Astrocyte of the spinal cord (primary cell): ENCODE results near the gene BST1.

Experiments
- DNase-seq: peaks from one replicate; pipeline ENCODE4 v3.0.0; 2011; ENCODE audit warnings: low read depth, low spot score
- H3K4me3 ChIP-seq: 2 replicates; pipeline ENCODE4 v1.5.1; 2011; ENCODE audit warnings: low read depth, mild to moderate bottlenecking, low read length, moderate library complexity
- in situ Hi-C: cut with HindIII; loops from 2 replicates; pipeline ENCODE4 v1.10.0; 2017; ENCODE audit warnings: low sequenced_read_pairs
- TF ChIP-seq, protein P1 (sequence below): IDR thresholded peaks from 2 replicates; pipeline ENCODE4 v1.5.1; 2012; ENCODE audit warnings: low read depth, mild to moderate bottlenecking, low read length, inconsistent platforms

The BST1 gene

GRCh38 chr4:15668566-15669435 lies 34.1 kb upstream of the BST1 start:
- TF ChIP-seq, protein P1, sequence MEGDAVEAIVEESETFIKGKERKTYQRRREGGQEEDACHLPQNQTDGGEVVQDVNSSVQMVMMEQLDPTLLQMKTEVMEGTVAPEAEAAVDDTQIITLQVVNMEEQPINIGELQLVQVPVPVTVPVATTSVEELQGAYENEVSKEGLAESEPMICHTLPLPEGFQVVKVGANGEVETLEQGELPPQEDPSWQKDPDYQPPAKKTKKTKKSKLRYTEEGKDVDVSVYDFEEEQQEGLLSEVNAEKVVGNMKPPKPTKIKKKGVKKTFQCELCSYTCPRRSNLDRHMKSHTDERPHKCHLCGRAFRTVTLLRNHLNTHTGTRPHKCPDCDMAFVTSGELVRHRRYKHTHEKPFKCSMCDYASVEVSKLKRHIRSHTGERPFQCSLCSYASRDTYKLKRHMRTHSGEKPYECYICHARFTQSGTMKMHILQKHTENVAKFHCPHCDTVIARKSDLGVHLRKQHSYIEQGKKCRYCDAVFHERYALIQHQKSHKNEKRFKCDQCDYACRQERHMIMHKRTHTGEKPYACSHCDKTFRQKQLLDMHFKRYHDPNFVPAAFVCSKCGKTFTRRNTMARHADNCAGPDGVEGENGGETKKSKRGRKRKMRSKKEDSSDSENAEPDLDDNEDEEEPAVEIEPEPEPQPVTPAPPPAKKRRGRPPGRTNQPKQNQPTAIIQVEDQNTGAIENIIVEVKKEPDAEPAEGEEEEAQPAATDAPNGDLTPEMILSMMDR, result no peak
- in situ Hi-C loops, result no loop called here
- DNase-seq, result no peak
- H3K4me3 ChIP-seq, result no peak overlapping the region

- in situ Hi-C loops, result no loop called here
- TF ChIP-seq, protein P1, result no peak
- no peak overlapping the region for H3K4me3 ChIP-seq
- DNase-seq, result no peak
Observed at GRCh38 chr4:15670576-15670975, 32.3 kb upstream of the BST1 start.

GRCh38 chr4:15672101-15672500 lies 30.8 kb upstream of the BST1 start:
- TF ChIP-seq, protein P1, result no peak
- no peak overlapping the region for H3K4me3 ChIP-seq
- no peak for DNase-seq
- in situ Hi-C loops, result no loop called here

- no peak overlapping the region for H3K4me3 ChIP-seq
- in situ Hi-C loops, result no loop called here
- TF ChIP-seq, protein P1, result no peak
- no peak for DNase-seq
Observed at GRCh38 chr4:15673337-15673736, 29.5 kb upstream of the BST1 start.

DNA sequence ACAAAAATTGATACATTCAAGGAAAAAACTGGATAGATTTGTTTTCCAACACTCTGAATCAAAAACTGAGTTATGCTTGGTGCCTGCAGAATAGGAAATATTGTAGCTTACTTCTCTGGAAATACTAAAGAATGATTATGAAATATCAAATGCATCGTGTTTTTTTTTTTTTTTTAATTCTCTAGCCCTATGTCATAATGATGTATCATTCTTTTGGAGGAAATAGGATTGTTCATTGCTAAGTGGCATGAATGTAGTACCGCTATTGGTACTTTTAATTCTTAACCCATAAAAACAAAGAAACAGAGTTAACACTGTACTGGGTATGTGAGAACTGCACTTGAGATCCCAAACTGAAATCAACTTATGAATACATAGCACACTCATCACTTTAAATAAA lies 28.8 kb upstream of the BST1 start:
- no peak for DNase-seq
- no peak overlapping the region for H3K4me3 ChIP-seq
- TF ChIP-seq, protein P1, result no peak
- in situ Hi-C loops, result no loop called here

DNA sequence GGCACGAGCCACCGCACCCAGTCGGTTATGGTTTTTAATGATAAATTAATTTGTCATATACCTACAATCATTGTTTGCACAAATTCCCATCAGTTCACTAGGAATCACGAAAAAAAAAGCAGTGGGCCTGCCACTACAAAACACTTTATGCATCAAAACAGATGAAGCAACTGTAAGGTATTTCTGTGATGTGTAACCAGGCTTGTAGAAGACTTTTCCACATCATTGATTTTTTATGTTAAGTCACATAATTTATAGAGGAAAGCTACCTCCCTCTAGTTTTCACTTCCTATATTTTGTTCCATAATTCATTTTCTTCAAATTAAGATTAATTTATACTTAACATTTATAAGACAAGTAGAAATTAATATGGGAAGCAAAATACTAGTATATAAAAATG lies 27.9 kb upstream of the BST1 start:
- in situ Hi-C loops, result no loop called here
- no peak overlapping the region for H3K4me3 ChIP-seq
- TF ChIP-seq, protein P1, result no peak
- no peak for DNase-seq
